ENCODE measurements around the gene PIEZO1. TPM values are rescaled to one million over a fixed set of nuclear protein-coding genes. Genes with fewer than 3 reads are reported as not detected.

Gene PIEZO1
- total RNA-seq, 2 donors from 2014 or later = 84.1 to 97.0 TPM

- DNase-seq = no peak
- Histone ChIP-seq H3K4me3 (ENCODE audit: low read length) (no peak overlapping the region), H3K27me3 (ENCODE audit: control insufficient read depth, insufficient read depth, low read length, poor library complexity, severe bottlenecking) (no peaks in the 10 kb centered on the region), H3K36me3 (ENCODE audit: control insufficient read depth, insufficient read depth, low read length) (peaks cover 3% of the 10 kb centered on the region), H3K27ac (ENCODE audit: low read depth, low read length) (no peak overlapping the region), H3K9me3 (ENCODE audit: control insufficient read depth, low read length) (no peaks in the 10 kb centered on the region), H3K4me1 (ENCODE audit: control insufficient read depth, insufficient read depth, low read length) (no peaks in the 10 kb centered on the region), H3K9ac (ENCODE audit: extremely low read depth, low read length, poor library complexity, severe bottlenecking) (no peak overlapping the region)
- no peaks in the 10 kb centered on the region for H3K9me3 Mint-ChIP-seq
- peaks cover 20% of the 10 kb centered on the region for H3K36me3 Mint-ChIP-seq (ENCODE audit: low read depth)
- 94 to 99% methylated on average over 10 to 17 of the region's 17 CpGs for WGBS, 2 experiments (ENCODE audit: insufficient coverage in 1 of 2, insufficient read length in 1 of 2)
- no peaks in the 10 kb centered on the region for H3K4me1 Mint-ChIP-seq
- H3K27me3 Mint-ChIP-seq (ENCODE audit: insufficient read depth) = no peaks in the 10 kb centered on the region
- H3K27ac Mint-ChIP-seq = no peak overlapping the region
- no peak for TF ChIP-seq CTCF (conservative IDR thresholded peaks at IDR 0.05)
- no peak overlapping the region for H3K4me3 Mint-ChIP-seq
These were observed 61.1 kb downstream of the PIEZO1 start for GRCh38 chr16:88723911-88724310.

- DNase-seq = no peak
- Histone ChIP-seq H3K27me3 (ENCODE audit: control insufficient read depth, insufficient read depth, low read length, poor library complexity, severe bottlenecking) (no peaks in the 10 kb centered on the region), H3K36me3 (ENCODE audit: control insufficient read depth, insufficient read depth, low read length) (peaks cover 3% of the 10 kb centered on the region), H3K27ac (ENCODE audit: low read depth, low read length) (no peak overlapping the region), H3K9ac (ENCODE audit: extremely low read depth, low read length, poor library complexity, severe bottlenecking) (no peak overlapping the region), H3K4me1 (ENCODE audit: control insufficient read depth, insufficient read depth, low read length) (no peaks in the 10 kb centered on the region), H3K4me3 (ENCODE audit: low read length) (no peak overlapping the region), H3K9me3 (ENCODE audit: control insufficient read depth, low read length) (no peaks in the 10 kb centered on the region)
- Mint-ChIP-seq H3K27me3 (ENCODE audit: insufficient read depth) (no peaks in the 10 kb centered on the region), H3K9me3 (no peaks in the 10 kb centered on the region), H3K27ac (no peak overlapping the region), H3K4me3 (no peak overlapping the region), H3K36me3 (ENCODE audit: low read depth) (peaks cover 20% of the 10 kb centered on the region), H3K4me1 (no peaks in the 10 kb centered on the region)
- no peak for TF ChIP-seq CTCF (conservative IDR thresholded peaks at IDR 0.05)
- 82 to 93% methylated on average over 7 to 8 of the region's 8 CpGs for WGBS, 2 experiments (ENCODE audit: insufficient coverage in 1 of 2, insufficient read length in 1 of 2)
These were observed 61.5 kb downstream of the PIEZO1 start for GRCh38 chr16:88723507-88723887.

GRCh38 chr16:88722784-88723506 is 62.1 kb downstream of the PIEZO1 start:
- WGBS, 2 experiments (ENCODE audit: insufficient coverage in 1 of 2, insufficient read length in 1 of 2) = 90 to 93% methylated on average over 11 to 39 of the region's 39 CpGs
- peak; percentile 68 for DNase-seq
- no peak overlapping the region for H3K4me3 ChIP-seq (ENCODE audit: low read length)

More at GRCh38 chr16:88722784-88723506, 62.1 kb downstream of the PIEZO1 start:
- no peaks in the 10 kb centered on the region for H3K4me1 ChIP-seq (ENCODE audit: control insufficient read depth, insufficient read depth, low read length)
- peaks cover 25% of the 10 kb centered on the region for H3K36me3 Mint-ChIP-seq (ENCODE audit: low read depth)
- no peak overlapping the region for H3K9ac ChIP-seq (ENCODE audit: extremely low read depth, low read length, poor library complexity, severe bottlenecking)
- no peaks in the 10 kb centered on the region for H3K9me3 Mint-ChIP-seq
- no peak overlapping the region for H3K4me3 Mint-ChIP-seq
- H3K27ac ChIP-seq (ENCODE audit: low read depth, low read length) = no peak overlapping the region
- H3K27me3 ChIP-seq (ENCODE audit: control insufficient read depth, insufficient read depth, low read length, poor library complexity, severe bottlenecking) = no peaks in the 10 kb centered on the region
- no peaks in the 10 kb centered on the region for H3K27me3 Mint-ChIP-seq (ENCODE audit: insufficient read depth)
- H3K9me3 ChIP-seq (ENCODE audit: control insufficient read depth, low read length) = no peaks in the 10 kb centered on the region
- no peak overlapping the region for H3K27ac Mint-ChIP-seq
- H3K4me1 Mint-ChIP-seq = no peaks in the 10 kb centered on the region
- peaks cover 6% of the 10 kb centered on the region for H3K36me3 ChIP-seq (ENCODE audit: control insufficient read depth, insufficient read depth, low read length)
- TF ChIP-seq CTCF (conservative IDR thresholded peaks at IDR 0.05) = no peak

Data from endodermal cell (in vitro differentiated cells).